Suprapubic skin (tissue), 3 donors: Measurements from ENCODE around the gene SLC22A3.

ENCODE experiments used
- CTCF ChIP-seq, 2 donors: fragments of 200-600 bp in 1 of 2; fragments of 450-650 bp in 1 of 2; sonication (generic) in 1 of 2; IDR thresholded peaks; one replicate each; pipeline ENCODE4 v1.5.1; 2016 to 2019; ENCODE audit warnings: antibody characterized with exemption in 2 of 2, mild to moderate bottlenecking in 1 of 2, moderate library complexity in 1 of 2
- EP300 ChIP-seq: sonication (generic); formaldehyde crosslinking; IDR thresholded peaks from one replicate; pipeline ENCODE4 v1.6.1; 2017; ENCODE audit warnings: antibody characterized with exemption

- TF ChIP-seq CTCF (IDR thresholded peaks at IDR 0.05) (no peak), EP300 (no peak)
Observed at GRCh38 chr6:160365117-160365516, 16.9 kb downstream of the SLC22A3 start.
